Kidney epithelial cell (primary cell): ENCODE data around the gene SETD2. TPM values are rescaled to one million over a fixed set of nuclear protein-coding genes. Genes with fewer than 3 reads are reported as not detected.

Source experiments
- DNase-seq: peaks from one replicate; pipeline ENCODE4 v3.0.0-alpha.2; 2010; ENCODE audit warnings: low read depth
- H3K27me3 ChIP-seq: 2 replicates; pipeline ENCODE4 v1.6.0; 2011; ENCODE audit warnings: low read length; ENCODE audit not compliant: control insufficient read depth, insufficient read depth
- H3K36me3 ChIP-seq: 2 replicates; pipeline ENCODE4 v1.5.1; 2011; ENCODE audit warnings: low read length; ENCODE audit not compliant: control insufficient read depth, insufficient read depth
- H3K4me3 ChIP-seq: 2 replicates; pipeline ENCODE4 v1.5.1; 2011; ENCODE audit warnings: low read depth, mild to moderate bottlenecking, control low read depth, low read length
- CTCF ChIP-seq: IDR thresholded peaks from 2 replicates; pipeline ENCODE4 v1.5.1; 2011; ENCODE audit warnings: mild to moderate bottlenecking, moderate library complexity, low read length, control low read depth, inconsistent platforms; ENCODE audit not compliant: insufficient read depth, poor library complexity, severe bottlenecking
- total RNA-seq: library from RNA; depleted of rRNA; stranded (reverse); fragments of >200 nt; gene quantifications from 2 replicates; pipeline ENCODE4 v1.2.3, GENCODE V29; 2015

Gene SETD2
- total RNA-seq, 1 donor from 2014 or later, result 31.1 TPM

GRCh38 chr3:47163169-47164006 is 525 bp downstream of the SETD2 start:
- H3K36me3 ChIP-seq, result no peaks in the 10 kb centered on the region
- TF ChIP-seq CTCF, result no peak
- H3K4me3 ChIP-seq, result peak overlapping the region; percentile 98
- no peaks in the 10 kb centered on the region for H3K27me3 ChIP-seq
- DNase-seq, result no peak

GRCh38 chr3:47162697-47163168 is 1.2 kb downstream of the SETD2 start:
- no peak for TF ChIP-seq CTCF
- no peak for DNase-seq

GRCh38 chr3:47161983-47162696 is 1.8 kb downstream of the SETD2 start:
- Histone ChIP-seq H3K36me3 (no peaks in the 10 kb centered on the region), H3K27me3 (no peaks in the 10 kb centered on the region), H3K4me3 (peak overlapping the region; percentile 98)
- TF ChIP-seq CTCF, result no peak
- no peak for DNase-seq

More at GRCh38 chr3:47162697-47163168, 1.2 kb downstream of the SETD2 start:
- H3K36me3 ChIP-seq, result no peaks in the 10 kb centered on the region
- no peaks in the 10 kb centered on the region for H3K27me3 ChIP-seq
- peak overlapping the region; percentile 98 for H3K4me3 ChIP-seq

- Histone ChIP-seq H3K4me3 (no peak overlapping the region), H3K27me3 (no peaks in the 10 kb centered on the region), H3K36me3 (no peaks in the 10 kb centered on the region)
- no peak for TF ChIP-seq CTCF
- no peak for DNase-seq
These were observed 4.1 kb downstream of the SETD2 start for GRCh38 chr3:47159820-47160219.

- Histone ChIP-seq H3K36me3 (no peaks in the 10 kb centered on the region), H3K4me3 (no peak overlapping the region), H3K27me3 (no peaks in the 10 kb centered on the region)
- no peak for DNase-seq
- no peak for TF ChIP-seq CTCF
These were observed 5.7 kb downstream of the SETD2 start for GRCh38 chr3:47158208-47158607.
